Loucy (cell line): ENCODE measurements around the gene RPL36AL.

Experiments used
- H2AFZ ChIP-seq: fragments of 200-600 bp; sonication (generic); 2 replicates; pipeline ENCODE4 v1.6.0; 2016; ENCODE audit warnings: antibody characterized with exemption, mild to moderate bottlenecking, low read length, moderate library complexity
- H3F3A ChIP-seq: fragments of 200-600 bp; 2 replicates; pipeline ENCODE4 v1.6.0; 2016; ENCODE audit warnings: antibody characterized with exemption, low read depth, mild to moderate bottlenecking
- H3K27me3 ChIP-seq: fragments of 200-600 bp; sonication (generic); 2 replicates; pipeline ENCODE4 v1.6.1; 2014; ENCODE audit warnings: low read length, mild to moderate bottlenecking; ENCODE audit not compliant: insufficient read depth, poor library complexity, severe bottlenecking
- H3K36me3 ChIP-seq: fragments of 200-600 bp; sonication (generic); 2 replicates; pipeline ENCODE4 v1.6.1; 2016; ENCODE audit warnings: low read length; ENCODE audit not compliant: insufficient read depth
- H3K4me1 ChIP-seq: fragments of 200-600 bp; sonication (generic); 2 replicates; pipeline ENCODE4 v1.5.1; 2014; ENCODE audit warnings: low read length, mild to moderate bottlenecking; ENCODE audit not compliant: insufficient read depth, poor library complexity, severe bottlenecking
- H3K4me2 ChIP-seq: fragments of 200-600 bp; sonication (generic); 2 replicates; pipeline ENCODE4 v1.6.0; 2014; ENCODE audit warnings: antibody characterized with exemption, low read length, low read depth, mild to moderate bottlenecking; ENCODE audit not compliant: poor library complexity, severe bottlenecking
- H3K4me3 ChIP-seq: fragments of 200-600 bp; sonication (generic); 2 replicates; pipeline ENCODE4 v1.5.1; 2014; ENCODE audit warnings: low read length, mild to moderate bottlenecking, mixed read lengths; ENCODE audit not compliant: poor library complexity, severe bottlenecking
- H3K79me2 ChIP-seq: fragments of 200-600 bp; sonication (generic); 2 replicates; pipeline ENCODE4 v1.6.1; 2014; ENCODE audit warnings: low read length; ENCODE audit not compliant: insufficient read depth
- H3K9ac ChIP-seq: fragments of 200-600 bp; sonication (generic); 2 replicates; pipeline ENCODE4 v1.6.0; 2014; ENCODE audit warnings: mild to moderate bottlenecking, low read depth, low read length, moderate library complexity; ENCODE audit not compliant: poor library complexity, severe bottlenecking
- H3K9me2 ChIP-seq: fragments of 200-600 bp; sonication (generic); replicated peaks from 2 replicates; pipeline ENCODE4 v1.6.1; 2016; ENCODE audit warnings: low read depth, low read length, mixed read lengths
- H3K9me3 ChIP-seq: fragments of 200-600 bp; sonication (generic); 2 replicates; pipeline ENCODE4 v1.6.1; 2014; ENCODE audit warnings: mild to moderate bottlenecking, antibody characterized with exemption, low read length, low read depth; ENCODE audit not compliant: insufficient read depth
- H4K20me1 ChIP-seq: fragments of 200-600 bp; sonication (generic); 2 replicates; pipeline ENCODE4 v1.6.0; 2014; ENCODE audit warnings: antibody characterized with exemption, low read length, mild to moderate bottlenecking; ENCODE audit not compliant: insufficient read depth, poor library complexity, severe bottlenecking
- CTCF ChIP-seq: fragments of 200-600 bp; sonication (generic); conservative IDR thresholded peaks from 2 replicates; pipeline ENCODE4 v1.5.1; 2014; ENCODE audit warnings: mild to moderate bottlenecking, antibody characterized with exemption, low read length
- EZH2phosphoT487 ChIP-seq: fragments of 200-600 bp; IDR thresholded peaks from 2 replicates; pipeline ENCODE4 v1.6.1; 2018; ENCODE audit warnings: antibody characterized with exemption, mild to moderate bottlenecking, moderate library complexity, borderline replicate concordance

Gene RPL36AL

GRCh38 chr14:49594347-49595091, 25.9 kb downstream of the RPL36AL start:
- H3K4me3 ChIP-seq, result peak overlapping the region; percentile 34

GRCh38 chr14:49593016-49593415, 27.4 kb downstream of the RPL36AL start:
- H4K20me1 ChIP-seq, result no peaks in the 10 kb centered on the region
- H3K27me3 ChIP-seq, result no peaks in the 10 kb centered on the region
- peaks cover 37% of the 10 kb centered on the region for H3K4me1 ChIP-seq
- no peak overlapping the region for H3K4me3 ChIP-seq
- no peak for TF ChIP-seq EZH2phosphoT487
- TF ChIP-seq CTCF, result no peak
- peaks cover 21% of the 10 kb centered on the region for H3K79me2 ChIP-seq
- no peaks in the 10 kb centered on the region for H3K36me3 ChIP-seq
- no peaks in the 10 kb centered on the region for H3K9me2 ChIP-seq
- H3K9ac ChIP-seq, result no peak overlapping the region
- H3F3A ChIP-seq, result 0 out of 2 replicates have a peak, but pooled peaks cover 7% of the 10 kb centered on the region
- H3K4me2 ChIP-seq, result no peak overlapping the region
- H2AFZ ChIP-seq, result no peak overlapping the region
- H3K9me3 ChIP-seq, result no peaks in the 10 kb centered on the region

More at GRCh38 chr14:49594347-49595091, 25.9 kb downstream of the RPL36AL start:
- peaks cover 35% of the 10 kb centered on the region for H3K4me1 ChIP-seq
- TF ChIP-seq EZH2phosphoT487, result no peak
- no peak for TF ChIP-seq CTCF
- peaks cover 33% of the 10 kb centered on the region for H3K79me2 ChIP-seq
- H4K20me1 ChIP-seq, result no peaks in the 10 kb centered on the region
- peak overlapping the region; percentile 61 for H3K4me2 ChIP-seq
- H3K36me3 ChIP-seq, result no peaks in the 10 kb centered on the region
- no peaks in the 10 kb centered on the region for H3K9me3 ChIP-seq
- H3K9me2 ChIP-seq, result no peaks in the 10 kb centered on the region
- H3F3A ChIP-seq, result 0 out of 2 replicates have a peak, but pooled peaks cover 7% of the 10 kb centered on the region
- H2AFZ ChIP-seq, result peak overlapping the region; percentile 6; the same call in 1 of the 2 replicates
- H3K9ac ChIP-seq, result peak overlapping the region; percentile 58
- H3K27me3 ChIP-seq, result no peaks in the 10 kb centered on the region

GRCh38 chr14:49589387-49589786, 31.0 kb downstream of the RPL36AL start:
- peaks cover 25% of the 10 kb centered on the region for H3K4me1 ChIP-seq
- TF ChIP-seq EZH2phosphoT487, result no peak
- no peak for TF ChIP-seq CTCF
- no peak overlapping the region for H3K4me2 ChIP-seq
- peaks cover under 1% of the 10 kb centered on the region; the same call in 1 of the 2 replicates for H3K36me3 ChIP-seq
- no peak overlapping the region for H3K4me3 ChIP-seq
- H2AFZ ChIP-seq, result no peak overlapping the region
- peaks cover 17% of the 10 kb centered on the region for H4K20me1 ChIP-seq
- no peaks in the 10 kb centered on the region for H3K9me2 ChIP-seq
- no peaks in the 10 kb centered on the region for H3K27me3 ChIP-seq
- H3F3A ChIP-seq, result no peaks in the 10 kb centered on the region
- no peaks in the 10 kb centered on the region for H3K9me3 ChIP-seq
- H3K9ac ChIP-seq, result no peak overlapping the region
- peaks cover 18% of the 10 kb centered on the region for H3K79me2 ChIP-seq
